NOMO-1 treated with DMSO at 0.1 percent for 48 hours (cell line): Measurements from ENCODE around the gene DHPS.
"Not testable (repeated sequence)": the region's sequence is repeated elsewhere in the genome, so short reads cannot be mapped to it uniquely, and the experiment has no call there.

Experiments used
- DNase-seq: peaks from one replicate; lab custom pipeline; 2025; ENCODE audit not compliant: unreplicated experiment; lab: John Stamatoyannopoulos, UW

DHPS gene

GRCh38 chr19:12681074-12681987 lies at the start of gene DHPS:
DHPS (minus strand) TSS chr19:12681880; CDS start chr19:12681766, 114 bp downstream.
- DNase-seq = peak; percentile 92

GRCh38 chr19:12731337-12731736 lies 49.7 kb upstream of the DHPS start:
- DNase-seq = no peak

GRCh38 chr19:12730064-12730463 lies 48.4 kb upstream of the DHPS start:
- no peak for DNase-seq

- DNase-seq = no peak
These were observed 46.2 kb upstream of the DHPS start for GRCh38 chr19:12727745-12728433.

- DNase-seq = no peak
These were observed 45.3 kb upstream of the DHPS start for GRCh38 chr19:12726988-12727316.

GRCh38 chr19:12725612-12726011 lies 43.9 kb upstream of the DHPS start:
- not testable (repeated sequence) for DNase-seq

- peak; percentile 56 for DNase-seq
These were observed 42.2 kb upstream of the DHPS start, which contains the start of gene TNPO2 for GRCh38 chr19:12723641-12724426. TNPO2 (minus strand) TSS chr19:12723932; CDS start chr19:12720977, 2,955 bp downstream.

- peak; percentile 27 for DNase-seq
These were observed 41.6 kb upstream of the DHPS start for GRCh38 chr19:12723381-12723640.

GRCh38 chr19:12722566-12723380 lies 41.1 kb upstream of the DHPS start:
- peak; percentile 97 for DNase-seq

GRCh38 chr19:12721656-12722565 lies 40.2 kb upstream of the DHPS start:
- peak; percentile 41 for DNase-seq

- no peak for DNase-seq
These were observed 39.4 kb upstream of the DHPS start for GRCh38 chr19:12720851-12721655.

- no peak for DNase-seq
These were observed 38.6 kb upstream of the DHPS start for GRCh38 chr19:12720296-12720695.

GRCh38 chr19:12715929-12716328 lies 34.2 kb upstream of the DHPS start:
- DNase-seq = no peak

GRCh38 chr19:12715102-12715501 lies 33.4 kb upstream of the DHPS start:
- no peak for DNase-seq

GRCh38 chr19:12713304-12713703 lies 31.6 kb upstream of the DHPS start:
- not testable (repeated sequence) for DNase-seq

- DNase-seq = not testable (repeated sequence)
These were observed 30.4 kb upstream of the DHPS start for GRCh38 chr19:12712077-12712476.

GRCh38 chr19:12711187-12711586 lies 29.5 kb upstream of the DHPS start:
- DNase-seq = no peak

- no peak for DNase-seq
These were observed 27.0 kb upstream of the DHPS start for GRCh38 chr19:12708641-12709040.

- DNase-seq = no peak
These were observed 24.6 kb upstream of the DHPS start for GRCh38 chr19:12706332-12706718.
